ENCODE data around the gene VAV2. TPM values are rescaled to one million over a fixed set of nuclear protein-coding genes. Genes with fewer than 3 reads are reported as not detected.

VAV2 gene
- polyA plus RNA-seq, 2 of the 4 experiments (the other 2 are of a cell fraction): 9.8 to 21.4 TPM

DNA sequence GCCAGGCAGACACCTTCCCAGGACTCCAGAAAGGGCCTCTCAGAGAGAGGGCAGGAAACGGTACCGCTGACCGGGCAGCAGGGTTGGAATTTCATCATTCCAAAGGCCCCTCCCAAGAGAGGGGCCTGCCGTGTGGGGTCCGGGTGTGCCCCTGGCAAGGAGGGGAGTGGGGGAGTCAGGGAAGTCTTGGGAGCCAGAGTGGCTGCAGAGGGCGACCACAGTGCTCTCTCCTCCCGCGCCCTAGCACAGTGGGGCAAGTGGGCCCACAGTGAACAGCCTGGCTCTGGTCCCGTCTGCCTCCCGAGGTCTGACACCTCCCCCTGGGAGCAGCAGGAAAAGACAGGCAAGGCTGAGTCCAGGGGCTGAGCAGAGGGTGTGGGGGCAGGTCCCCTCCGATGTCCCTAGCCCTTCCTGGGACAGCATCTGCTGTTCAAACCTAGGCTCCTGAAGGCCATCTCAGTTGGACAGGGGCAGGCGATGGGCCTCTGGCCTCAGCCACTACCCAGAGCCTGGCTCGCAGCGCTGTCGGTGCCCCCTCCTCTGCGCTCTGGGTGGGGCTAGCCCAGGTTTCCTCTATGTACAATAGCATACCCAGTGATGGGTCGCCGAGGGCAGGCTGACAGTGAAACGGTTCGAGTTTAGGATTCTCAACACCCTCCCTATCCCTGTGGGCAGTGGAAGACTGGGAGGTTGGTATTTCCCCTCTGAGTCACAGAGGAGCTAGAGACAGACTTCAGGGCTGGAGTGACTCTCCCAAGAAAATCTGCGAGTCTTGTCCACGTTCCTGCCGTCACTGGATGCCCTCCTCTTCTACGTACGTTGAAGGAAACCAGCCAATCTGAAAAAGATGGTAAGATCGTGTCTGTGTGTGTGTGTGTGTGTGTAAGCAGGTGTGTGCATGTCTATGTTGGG is 228.6 kb downstream of the VAV2 start:
- 89% methylated on average over 19 of the region's 26 CpGs for WGBS (ENCODE audit: missing lambda C conversion rate)
- Histone ChIP-seq H3K4me3 (no peak overlapping the region), H3K9me3 (peaks cover 12% of the 10 kb centered on the region), H3K4me2 (no peak overlapping the region), H3K4me1 (no peaks in the 10 kb centered on the region), H3K27ac (no peak overlapping the region)
- ATAC-seq (no peak), FAIRE-seq (no peak), DNase-seq (ENCODE audit: low read depth in 1 of 2, low spot score in 1 of 2) (no peak)
- TF ChIP-seq MYC (IDR thresholded peaks at IDR 0.05; ENCODE audit: borderline replicate concordance, low read length): no peak
- TF ChIP-seq TFCP2L1 (CRISPR knock-in tag; IDR thresholded peaks at IDR 0.05): no peak
- TF ChIP-seq PHF8 (IDR thresholded peaks at IDR 0.05; ENCODE audit: borderline replicate concordance, low read depth): no peak
- TF ChIP-seq RARB (CRISPR knock-in tag; IDR thresholded peaks at IDR 0.05): no peak
- TF ChIP-seq, protein P1, sequence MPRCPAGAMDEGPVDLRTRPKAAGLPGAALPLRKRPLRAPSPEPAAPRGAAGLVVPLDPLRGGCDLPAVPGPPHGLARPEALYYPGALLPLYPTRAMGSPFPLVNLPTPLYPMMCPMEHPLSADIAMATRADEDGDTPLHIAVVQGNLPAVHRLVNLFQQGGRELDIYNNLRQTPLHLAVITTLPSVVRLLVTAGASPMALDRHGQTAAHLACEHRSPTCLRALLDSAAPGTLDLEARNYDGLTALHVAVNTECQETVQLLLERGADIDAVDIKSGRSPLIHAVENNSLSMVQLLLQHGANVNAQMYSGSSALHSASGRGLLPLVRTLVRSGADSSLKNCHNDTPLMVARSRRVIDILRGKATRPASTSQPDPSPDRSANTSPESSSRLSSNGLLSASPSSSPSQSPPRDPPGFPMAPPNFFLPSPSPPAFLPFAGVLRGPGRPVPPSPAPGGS (IDR thresholded peaks at IDR 0.05): no peak
- TF ChIP-seq KDM5A (IDR thresholded peaks at IDR 0.05): no peak
- TF ChIP-seq RFX5 (IDR thresholded peaks at IDR 0.05): no peak
- no peak for TF ChIP-seq EHF (CRISPR knock-in tag; IDR thresholded peaks at IDR 0.05)
- no peak for TF ChIP-seq RNF2 (IDR thresholded peaks at IDR 0.05; ENCODE audit: borderline replicate concordance, low read depth)
- TF ChIP-seq GATA3 (IDR thresholded peaks at IDR 0.05; ENCODE audit: borderline replicate concordance): no peak
- TF ChIP-seq NPAS2 (CRISPR knock-in tag; IDR thresholded peaks at IDR 0.05; ENCODE audit: borderline replicate concordance): no peak
- TF ChIP-seq CHD4 (IDR thresholded peaks at IDR 0.05; ENCODE audit: borderline replicate concordance): no peak
- no peak for TF ChIP-seq CHD2 (IDR thresholded peaks at IDR 0.05; ENCODE audit: low read length, partially characterized antibody)
- no peak for TF ChIP-seq BHLHE40 (IDR thresholded peaks at IDR 0.05; ENCODE audit: low read depth, low read length)
- no peak for TF ChIP-seq EP300 (IDR thresholded peaks at IDR 0.05)
- TF ChIP-seq SMC3 (IDR thresholded peaks at IDR 0.05): no peak
- CTCF ChIA-PET: interaction anchor here (0.7 kb wide), 1 partner anchor 32 kb away, joined by 3 read pairs; no protein-coding TSS in a partner anchor
- POLR2A ChIA-PET: no interaction called here

DNA sequence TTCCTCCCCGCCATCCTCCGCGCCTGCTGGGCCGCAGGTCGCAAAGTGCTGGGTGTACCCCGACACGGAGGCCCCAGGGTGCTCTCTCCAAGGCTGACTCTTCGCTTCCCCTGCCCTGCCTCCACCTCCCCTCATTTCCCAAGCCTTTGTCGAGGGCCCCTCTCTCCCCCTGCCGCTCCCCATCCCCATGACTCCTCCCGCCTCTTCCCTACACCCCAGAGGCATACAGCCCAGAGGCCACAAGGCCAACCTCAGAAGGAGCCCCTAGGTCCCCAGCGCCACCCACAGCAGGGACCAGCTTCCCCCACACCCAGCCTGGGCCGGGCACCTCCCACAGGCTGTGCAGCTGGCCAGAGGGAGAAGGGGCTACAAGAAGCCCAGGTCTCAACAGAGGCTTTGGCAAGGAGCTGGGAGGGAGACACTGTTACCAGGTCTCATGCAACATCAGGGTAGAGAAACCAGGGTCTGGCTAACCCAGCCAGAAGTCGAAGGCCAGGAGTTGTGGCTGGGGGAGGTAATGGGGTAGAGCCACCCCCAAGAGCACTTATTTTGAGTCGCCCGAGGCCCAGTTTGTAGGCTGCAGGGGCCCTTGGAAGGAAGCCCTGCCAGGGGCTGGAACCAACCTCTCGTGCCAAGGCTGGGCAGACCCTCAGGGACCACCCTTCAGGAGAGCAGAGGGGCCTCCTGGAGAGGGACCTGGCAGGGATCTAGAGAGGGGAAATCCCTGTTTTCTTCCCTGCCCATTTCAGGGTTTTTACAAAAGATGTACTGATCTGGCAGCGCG is 229.4 kb downstream of the VAV2 start:
- Histone ChIP-seq H3K4me3 (no peak overlapping the region), H3K9me3 (peaks cover 10% of the 10 kb centered on the region), H3K4me1 (no peaks in the 10 kb centered on the region), H3K4me2 (no peak overlapping the region), H3K27ac (no peak overlapping the region)
- ChIA-PET POLR2A (no interaction called here), CTCF (no interaction called here)
- no peak for DNase-seq (ENCODE audit: low read depth in 1 of 2, low spot score in 1 of 2)
- FAIRE-seq: no peak
- TF ChIP-seq, protein P2, sequence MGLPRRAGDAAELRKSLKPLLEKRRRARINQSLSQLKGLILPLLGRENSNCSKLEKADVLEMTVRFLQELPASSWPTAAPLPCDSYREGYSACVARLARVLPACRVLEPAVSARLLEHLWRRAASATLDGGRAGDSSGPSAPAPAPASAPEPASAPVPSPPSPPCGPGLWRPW (IDR thresholded peaks at IDR 0.05): no peak
- TF ChIP-seq TFCP2L1 (CRISPR knock-in tag; IDR thresholded peaks at IDR 0.05) (no peak), RARB (CRISPR knock-in tag; IDR thresholded peaks at IDR 0.05) (no peak), HDAC2 (IDR thresholded peaks at IDR 0.05) (no peak), CBX8 (IDR thresholded peaks at IDR 0.05) (no peak), HOXB5 (CRISPR knock-in tag; IDR thresholded peaks at IDR 0.05) (no peak), RAD21 (conservative IDR thresholded peaks at IDR 0.05 in 1 of 2, IDR thresholded peaks at IDR 0.05 in 1 of 2) (no peak), SMC3 (IDR thresholded peaks at IDR 0.05) (no peak), JUNB (IDR thresholded peaks at IDR 0.05) (no peak), SREBF2 (IDR thresholded peaks at IDR 0.05) (no peak)
- TF ChIP-seq, protein P3, sequence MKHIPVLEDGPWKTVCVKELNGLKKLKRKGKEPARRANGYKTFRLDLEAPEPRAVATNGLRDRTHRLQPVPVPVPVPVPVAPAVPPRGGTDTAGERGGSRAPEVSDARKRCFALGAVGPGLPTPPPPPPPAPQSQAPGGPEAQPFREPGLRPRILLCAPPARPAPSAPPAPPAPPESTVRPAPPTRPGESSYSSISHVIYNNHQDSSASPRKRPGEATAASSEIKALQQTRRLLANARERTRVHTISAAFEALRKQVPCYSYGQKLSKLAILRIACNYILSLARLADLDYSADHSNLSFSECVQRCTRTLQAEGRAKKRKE (CRISPR knock-in tag; IDR thresholded peaks at IDR 0.05; ENCODE audit: low read depth): no peak
- TF ChIP-seq, protein P4, sequence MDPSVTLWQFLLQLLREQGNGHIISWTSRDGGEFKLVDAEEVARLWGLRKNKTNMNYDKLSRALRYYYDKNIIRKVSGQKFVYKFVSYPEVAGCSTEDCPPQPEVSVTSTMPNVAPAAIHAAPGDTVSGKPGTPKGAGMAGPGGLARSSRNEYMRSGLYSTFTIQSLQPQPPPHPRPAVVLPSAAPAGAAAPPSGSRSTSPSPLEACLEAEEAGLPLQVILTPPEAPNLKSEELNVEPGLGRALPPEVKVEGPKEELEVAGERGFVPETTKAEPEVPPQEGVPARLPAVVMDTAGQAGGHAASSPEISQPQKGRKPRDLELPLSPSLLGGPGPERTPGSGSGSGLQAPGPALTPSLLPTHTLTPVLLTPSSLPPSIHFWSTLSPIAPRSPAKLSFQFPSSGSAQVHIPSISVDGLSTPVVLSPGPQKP (IDR thresholded peaks at IDR 0.05; ENCODE audit: low read depth, low read length): no peak
- ATAC-seq: no peak
- 94% methylated on average over 16 of the region's 19 CpGs for WGBS (ENCODE audit: missing lambda C conversion rate)

Data from A549 (cell line).